PC-3 (cell line): ENCODE measurements around the gene RBBP8NL.

Experiments used
- EZH2 ChIP-seq: fragments of 300-600 bp; sonication (generic); IDR thresholded peaks from one replicate; pipeline ENCODE4 v1.6.1; 2017; ENCODE audit warnings: antibody characterized with exemption, mild to moderate bottlenecking, low read length; ENCODE audit not compliant: unreplicated experiment
- EZH2phosphoT487 ChIP-seq: fragments of 300-600 bp; sonication (generic); IDR thresholded peaks from 2 replicates; pipeline ENCODE4 v1.6.1; 2018; ENCODE audit warnings: mild to moderate bottlenecking, antibody characterized with exemption, low read length, borderline replicate concordance
- TF ChIP-seq, protein P1 (sequence below): fragments of 300-600 bp; sonication (generic); conservative IDR thresholded peaks from 2 replicates; pipeline ENCODE4 v1.5.1; 2017; ENCODE audit warnings: antibody characterized with exemption, low read depth, mild to moderate bottlenecking, low read length

DNA sequence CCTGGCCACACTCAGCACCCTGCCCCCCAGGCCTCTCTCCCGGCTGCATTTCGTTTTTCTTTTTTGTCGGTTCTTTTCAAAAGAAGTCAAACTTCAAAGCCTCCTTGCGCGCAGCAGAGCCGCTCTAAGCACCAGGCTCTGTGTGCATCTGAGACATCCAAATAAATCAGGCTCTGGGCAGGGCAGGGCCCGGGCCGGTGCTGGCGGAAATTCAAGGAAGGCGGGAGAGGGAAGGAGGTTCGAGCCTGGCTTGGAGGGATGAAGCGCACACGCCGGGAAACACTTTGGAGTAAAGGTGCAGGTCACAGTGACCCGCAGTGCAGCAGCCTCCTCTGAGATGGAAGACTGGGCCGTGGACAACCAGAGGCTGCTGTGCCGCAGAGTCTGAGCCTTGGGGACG is 42.7 kb upstream of the RBBP8NL start:
- TF ChIP-seq, protein P1, sequence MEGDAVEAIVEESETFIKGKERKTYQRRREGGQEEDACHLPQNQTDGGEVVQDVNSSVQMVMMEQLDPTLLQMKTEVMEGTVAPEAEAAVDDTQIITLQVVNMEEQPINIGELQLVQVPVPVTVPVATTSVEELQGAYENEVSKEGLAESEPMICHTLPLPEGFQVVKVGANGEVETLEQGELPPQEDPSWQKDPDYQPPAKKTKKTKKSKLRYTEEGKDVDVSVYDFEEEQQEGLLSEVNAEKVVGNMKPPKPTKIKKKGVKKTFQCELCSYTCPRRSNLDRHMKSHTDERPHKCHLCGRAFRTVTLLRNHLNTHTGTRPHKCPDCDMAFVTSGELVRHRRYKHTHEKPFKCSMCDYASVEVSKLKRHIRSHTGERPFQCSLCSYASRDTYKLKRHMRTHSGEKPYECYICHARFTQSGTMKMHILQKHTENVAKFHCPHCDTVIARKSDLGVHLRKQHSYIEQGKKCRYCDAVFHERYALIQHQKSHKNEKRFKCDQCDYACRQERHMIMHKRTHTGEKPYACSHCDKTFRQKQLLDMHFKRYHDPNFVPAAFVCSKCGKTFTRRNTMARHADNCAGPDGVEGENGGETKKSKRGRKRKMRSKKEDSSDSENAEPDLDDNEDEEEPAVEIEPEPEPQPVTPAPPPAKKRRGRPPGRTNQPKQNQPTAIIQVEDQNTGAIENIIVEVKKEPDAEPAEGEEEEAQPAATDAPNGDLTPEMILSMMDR = no peak
- no peak for TF ChIP-seq EZH2
- no peak for TF ChIP-seq EZH2phosphoT487
